ENCODE measurements around the gene VWA2.

Gene VWA2

GRCh38 chr10:114212153-114212552, 26.9 kb upstream of the VWA2 start:
- no peaks in the 10 kb centered on the region for H3K36me3 ChIP-seq (ENCODE audit: insufficient read depth, low read length)
- H3K27ac ChIP-seq = no peak overlapping the region
- TF ChIP-seq EZH2 (IDR thresholded peaks at IDR 0.05) (no peak), POLR2AphosphoS5 (IDR thresholded peaks at IDR 0.05; ENCODE audit: borderline replicate concordance, low read depth, low read length) (no peak), FOXP2 (optimal IDR thresholded peaks at IDR 0.05; ENCODE audit: control extremely low read depth, extremely low read length, insufficient read depth) (no peak)
- no peak for DNase-seq (ENCODE audit: low read depth, low spot score)
- no peak overlapping the region for H3K9ac ChIP-seq (ENCODE audit: insufficient read length)
- H3K9me3 ChIP-seq (ENCODE audit: low read depth, low read length) = no peaks in the 10 kb centered on the region
- no peak overlapping the region for H3K4me3 ChIP-seq

GRCh38 chr10:114215033-114215432, 24.0 kb upstream of the VWA2 start:
- Histone ChIP-seq H3K36me3 (ENCODE audit: insufficient read depth, low read length) (no peaks in the 10 kb centered on the region), H3K27ac (no peak overlapping the region), H3K4me3 (no peak overlapping the region), H3K9me3 (ENCODE audit: low read depth, low read length) (no peaks in the 10 kb centered on the region), H3K9ac (ENCODE audit: insufficient read length) (no peak overlapping the region)
- DNase-seq (ENCODE audit: low read depth, low spot score) = no peak
- no peak for TF ChIP-seq POLR2AphosphoS5 (IDR thresholded peaks at IDR 0.05; ENCODE audit: borderline replicate concordance, low read depth, low read length)
- no peak for TF ChIP-seq EZH2 (IDR thresholded peaks at IDR 0.05)
- no peak for TF ChIP-seq FOXP2 (optimal IDR thresholded peaks at IDR 0.05; ENCODE audit: control extremely low read depth, extremely low read length, insufficient read depth)

- Histone ChIP-seq H3K4me3 (no peak overlapping the region), H3K36me3 (ENCODE audit: insufficient read depth, low read length) (no peaks in the 10 kb centered on the region), H3K9ac (ENCODE audit: insufficient read length) (no peak overlapping the region), H3K27ac (no peak overlapping the region), H3K9me3 (ENCODE audit: low read depth, low read length) (no peaks in the 10 kb centered on the region)
- TF ChIP-seq EZH2 (IDR thresholded peaks at IDR 0.05) (no peak), FOXP2 (optimal IDR thresholded peaks at IDR 0.05; ENCODE audit: control extremely low read depth, extremely low read length, insufficient read depth) (no peak), POLR2AphosphoS5 (IDR thresholded peaks at IDR 0.05; ENCODE audit: borderline replicate concordance, low read depth, low read length) (no peak)
- DNase-seq (ENCODE audit: low read depth, low spot score) = no peak
Measured at GRCh38 chr10:114220281-114220680, 18.8 kb upstream of the VWA2 start.

- H3K4me3 ChIP-seq = no peak overlapping the region
- H3K27ac ChIP-seq = no peak overlapping the region
- no peaks in the 10 kb centered on the region for H3K9me3 ChIP-seq (ENCODE audit: low read depth, low read length)
- DNase-seq (ENCODE audit: low read depth, low spot score) = no peak
- TF ChIP-seq POLR2AphosphoS5 (IDR thresholded peaks at IDR 0.05; ENCODE audit: borderline replicate concordance, low read depth, low read length) (no peak), EZH2 (IDR thresholded peaks at IDR 0.05) (no peak), FOXP2 (optimal IDR thresholded peaks at IDR 0.05; ENCODE audit: control extremely low read depth, extremely low read length, insufficient read depth) (no peak)
- no peaks in the 10 kb centered on the region for H3K36me3 ChIP-seq (ENCODE audit: insufficient read depth, low read length)
- H3K9ac ChIP-seq (ENCODE audit: insufficient read length) = no peak overlapping the region
Measured at GRCh38 chr10:114221235-114221634, 17.8 kb upstream of the VWA2 start.

GRCh38 chr10:114223066-114223465, 16.0 kb upstream of the VWA2 start:
- DNase-seq (ENCODE audit: low read depth, low spot score) = no peak
- Histone ChIP-seq H3K27ac (no peak overlapping the region), H3K36me3 (ENCODE audit: insufficient read depth, low read length) (no peaks in the 10 kb centered on the region)

GRCh38 chr10:114228156-114228555, 10.9 kb upstream of the VWA2 start:
- H3K36me3 ChIP-seq (ENCODE audit: insufficient read depth, low read length) = no peaks in the 10 kb centered on the region
- no peaks in the 10 kb centered on the region for H3K9me3 ChIP-seq (ENCODE audit: low read depth, low read length)

More at GRCh38 chr10:114223066-114223465, 16.0 kb upstream of the VWA2 start:
- Histone ChIP-seq H3K9ac (ENCODE audit: insufficient read length) (no peak overlapping the region), H3K9me3 (ENCODE audit: low read depth, low read length) (no peaks in the 10 kb centered on the region), H3K4me3 (no peak overlapping the region)
- TF ChIP-seq POLR2AphosphoS5 (IDR thresholded peaks at IDR 0.05; ENCODE audit: borderline replicate concordance, low read depth, low read length) (no peak), EZH2 (IDR thresholded peaks at IDR 0.05) (no peak), FOXP2 (optimal IDR thresholded peaks at IDR 0.05; ENCODE audit: control extremely low read depth, extremely low read length, insufficient read depth) (no peak)

GRCh38 chr10:114232561-114233176, 6.4 kb upstream of the VWA2 start:
- Histone ChIP-seq H3K36me3 (ENCODE audit: insufficient read depth, low read length) (no peaks in the 10 kb centered on the region), H3K4me3 (peak overlapping the region; percentile 8; the same call in 1 of the 2 replicates), H3K9ac (ENCODE audit: insufficient read length) (no peak overlapping the region), H3K9me3 (ENCODE audit: low read depth, low read length) (no peaks in the 10 kb centered on the region), H3K27ac (no peak overlapping the region)
- peak; percentile 48 for DNase-seq (ENCODE audit: low read depth, low spot score)
- no peak for TF ChIP-seq POLR2AphosphoS5 (IDR thresholded peaks at IDR 0.05; ENCODE audit: borderline replicate concordance, low read depth, low read length)
- no peak for TF ChIP-seq EZH2 (IDR thresholded peaks at IDR 0.05)
- no peak for TF ChIP-seq FOXP2 (optimal IDR thresholded peaks at IDR 0.05; ENCODE audit: control extremely low read depth, extremely low read length, insufficient read depth)

More at GRCh38 chr10:114228156-114228555, 10.9 kb upstream of the VWA2 start:
- DNase-seq (ENCODE audit: low read depth, low spot score) = no peak
- no peak overlapping the region for H3K4me3 ChIP-seq
- no peak overlapping the region for H3K9ac ChIP-seq (ENCODE audit: insufficient read length)
- TF ChIP-seq FOXP2 (optimal IDR thresholded peaks at IDR 0.05; ENCODE audit: control extremely low read depth, extremely low read length, insufficient read depth) = no peak
- no peak for TF ChIP-seq EZH2 (IDR thresholded peaks at IDR 0.05)
- no peak for TF ChIP-seq POLR2AphosphoS5 (IDR thresholded peaks at IDR 0.05; ENCODE audit: borderline replicate concordance, low read depth, low read length)
- no peak overlapping the region for H3K27ac ChIP-seq

- DNase-seq (ENCODE audit: low read depth, low spot score) = no peak
- Histone ChIP-seq H3K4me3 (peak overlapping the region; percentile 8; the same call in 1 of the 2 replicates), H3K9ac (ENCODE audit: insufficient read length) (no peak overlapping the region), H3K27ac (no peak overlapping the region), H3K36me3 (ENCODE audit: insufficient read depth, low read length) (no peaks in the 10 kb centered on the region), H3K9me3 (ENCODE audit: low read depth, low read length) (no peaks in the 10 kb centered on the region)
- TF ChIP-seq FOXP2 (optimal IDR thresholded peaks at IDR 0.05; ENCODE audit: control extremely low read depth, extremely low read length, insufficient read depth) (no peak), EZH2 (IDR thresholded peaks at IDR 0.05) (no peak), POLR2AphosphoS5 (IDR thresholded peaks at IDR 0.05; ENCODE audit: borderline replicate concordance, low read depth, low read length) (no peak)
Measured at GRCh38 chr10:114233482-114233881, 5.6 kb upstream of the VWA2 start.

- Histone ChIP-seq H3K9ac (ENCODE audit: insufficient read length) (no peak overlapping the region), H3K4me3 (no peak overlapping the region), H3K27ac (no peak overlapping the region), H3K9me3 (ENCODE audit: low read depth, low read length) (no peaks in the 10 kb centered on the region), H3K36me3 (ENCODE audit: insufficient read depth, low read length) (no peaks in the 10 kb centered on the region)
- no peak for DNase-seq (ENCODE audit: low read depth, low spot score)
- no peak for TF ChIP-seq EZH2 (IDR thresholded peaks at IDR 0.05)
- no peak for TF ChIP-seq POLR2AphosphoS5 (IDR thresholded peaks at IDR 0.05; ENCODE audit: borderline replicate concordance, low read depth, low read length)
- TF ChIP-seq FOXP2 (optimal IDR thresholded peaks at IDR 0.05; ENCODE audit: control extremely low read depth, extremely low read length, insufficient read depth) = no peak
Measured at GRCh38 chr10:114234132-114234531, 4.9 kb upstream of the VWA2 start.
